ENCODE results near the gene RNF166.
A peak's percentile ranks its signal among the peaks of the same experiment; 100 is the strongest.

The RNF166 gene

DNA sequence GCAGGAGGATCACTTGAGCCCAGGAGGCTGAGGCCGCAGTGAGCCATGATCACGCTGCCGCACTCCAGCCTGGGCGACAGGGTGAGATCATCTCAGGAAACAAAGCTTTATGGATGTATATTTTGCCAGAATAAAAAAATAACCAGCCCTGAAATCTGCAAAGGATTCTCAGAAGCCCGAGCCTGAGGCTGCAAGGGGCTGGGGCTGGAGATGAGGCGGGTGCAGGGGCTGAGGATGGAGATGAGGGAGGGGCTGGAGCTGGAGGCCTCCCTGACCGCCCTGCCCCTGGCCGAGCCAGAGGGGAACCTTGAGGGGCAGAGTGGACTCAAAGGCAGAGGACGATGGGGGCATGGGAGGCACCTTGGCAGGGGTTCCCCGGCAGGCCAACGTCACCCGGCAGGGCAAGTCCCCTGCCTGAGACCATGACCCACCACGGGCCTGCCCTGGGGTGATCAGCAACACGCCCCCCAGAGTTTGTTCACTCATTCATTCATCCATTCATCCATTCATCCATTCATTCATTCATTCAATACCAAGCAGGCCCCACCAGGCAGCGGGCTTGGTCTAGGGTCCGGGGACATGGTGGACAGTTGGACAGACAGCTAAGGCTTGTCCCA, 46.3 kb upstream of the RNF166 start:
- Histone ChIP-seq H3K27me3 (no peaks in the 10 kb centered on the region), H3K36me3 (no peaks in the 10 kb centered on the region), H3K4me3 (ENCODE audit: low read depth, low read length) (no peak overlapping the region), H3K9me3 (no peaks in the 10 kb centered on the region), H3K4me1 (no peaks in the 10 kb centered on the region; the same call in 1 of the 2 replicates)
- no peak for DNase-seq
- TF ChIP-seq, protein P1, sequence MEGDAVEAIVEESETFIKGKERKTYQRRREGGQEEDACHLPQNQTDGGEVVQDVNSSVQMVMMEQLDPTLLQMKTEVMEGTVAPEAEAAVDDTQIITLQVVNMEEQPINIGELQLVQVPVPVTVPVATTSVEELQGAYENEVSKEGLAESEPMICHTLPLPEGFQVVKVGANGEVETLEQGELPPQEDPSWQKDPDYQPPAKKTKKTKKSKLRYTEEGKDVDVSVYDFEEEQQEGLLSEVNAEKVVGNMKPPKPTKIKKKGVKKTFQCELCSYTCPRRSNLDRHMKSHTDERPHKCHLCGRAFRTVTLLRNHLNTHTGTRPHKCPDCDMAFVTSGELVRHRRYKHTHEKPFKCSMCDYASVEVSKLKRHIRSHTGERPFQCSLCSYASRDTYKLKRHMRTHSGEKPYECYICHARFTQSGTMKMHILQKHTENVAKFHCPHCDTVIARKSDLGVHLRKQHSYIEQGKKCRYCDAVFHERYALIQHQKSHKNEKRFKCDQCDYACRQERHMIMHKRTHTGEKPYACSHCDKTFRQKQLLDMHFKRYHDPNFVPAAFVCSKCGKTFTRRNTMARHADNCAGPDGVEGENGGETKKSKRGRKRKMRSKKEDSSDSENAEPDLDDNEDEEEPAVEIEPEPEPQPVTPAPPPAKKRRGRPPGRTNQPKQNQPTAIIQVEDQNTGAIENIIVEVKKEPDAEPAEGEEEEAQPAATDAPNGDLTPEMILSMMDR (IDR thresholded peaks at IDR 0.05; ENCODE audit: low read depth, low read length): no peak

DNA sequence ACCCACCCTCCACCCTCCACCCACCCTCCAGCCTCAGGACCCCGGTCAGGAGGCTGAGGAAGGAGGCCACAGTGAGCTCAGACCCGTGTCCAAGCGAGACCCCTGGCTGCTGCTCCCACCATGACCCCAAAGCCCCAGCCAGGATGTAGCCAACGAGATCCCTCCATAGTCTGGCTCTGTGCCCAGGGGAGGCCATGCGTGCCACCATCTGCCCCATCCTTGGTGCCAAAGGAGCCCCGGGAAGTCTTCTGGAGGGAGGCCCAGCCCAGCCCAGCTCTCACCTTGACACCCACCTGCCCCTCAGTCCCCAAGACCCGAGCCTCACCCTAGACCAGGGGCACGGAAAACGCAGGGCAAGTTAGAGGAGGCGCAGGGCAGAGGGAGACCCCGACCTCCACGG, 44.6 kb upstream of the RNF166 start:
- Histone ChIP-seq H3K4me3 (ENCODE audit: low read depth, low read length) (no peak overlapping the region), H3K36me3 (no peaks in the 10 kb centered on the region), H3K4me1 (no peaks in the 10 kb centered on the region; the same call in 1 of the 2 replicates), H3K9me3 (no peaks in the 10 kb centered on the region), H3K27me3 (no peaks in the 10 kb centered on the region)
- DNase-seq: no peak
- TF ChIP-seq, protein P1 (IDR thresholded peaks at IDR 0.05; ENCODE audit: low read depth, low read length): no peak

DNA sequence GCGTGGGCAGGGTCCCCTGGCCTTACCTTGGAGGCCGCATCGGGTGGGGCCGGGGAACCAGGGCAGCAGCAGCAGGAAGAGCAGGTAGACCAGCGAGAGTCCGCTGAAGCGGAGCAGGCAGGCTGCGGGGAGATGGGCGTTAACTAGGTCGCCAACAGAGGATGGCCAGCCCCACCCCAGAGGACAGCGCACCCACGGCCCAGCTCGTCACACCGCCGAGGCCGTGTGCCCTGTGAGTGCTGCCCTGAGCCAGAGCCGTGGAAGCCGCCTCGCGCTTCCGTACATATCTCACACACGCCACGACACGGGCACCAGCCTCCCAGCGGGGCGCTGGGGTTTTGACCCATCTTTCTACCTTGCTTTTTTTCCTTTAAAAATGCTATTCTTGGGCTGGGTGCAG, 43.1 kb upstream of the RNF166 start:
- Histone ChIP-seq H3K27me3 (no peaks in the 10 kb centered on the region), H3K36me3 (no peaks in the 10 kb centered on the region), H3K4me1 (no peaks in the 10 kb centered on the region), H3K9me3 (no peaks in the 10 kb centered on the region), H3K4me3 (ENCODE audit: low read depth, low read length) (no peak overlapping the region)
- no peak for DNase-seq
- TF ChIP-seq, protein P1 (IDR thresholded peaks at IDR 0.05; ENCODE audit: low read depth, low read length): no peak

DNA sequence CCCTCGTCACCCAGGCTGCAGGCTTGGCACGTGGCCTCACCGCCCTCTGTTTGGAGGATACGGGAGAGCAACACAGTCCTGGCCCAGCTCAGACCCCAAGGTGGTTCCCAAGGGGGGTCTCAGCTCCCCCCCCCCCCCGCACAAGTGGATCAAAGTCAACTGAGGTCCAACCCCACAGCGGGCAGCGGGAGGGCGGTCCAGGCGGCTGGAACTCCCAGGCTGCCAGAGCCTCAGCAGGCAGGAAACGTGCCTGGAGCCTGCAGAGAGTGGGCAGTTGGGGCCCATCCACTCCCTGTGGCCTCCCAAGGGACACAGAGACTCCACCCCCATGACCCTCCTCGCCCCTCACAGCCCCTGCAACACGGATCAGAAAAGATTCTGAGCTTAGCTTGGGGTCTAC, 42.2 kb upstream of the RNF166 start:
- H3K36me3 ChIP-seq: no peaks in the 10 kb centered on the region
- no peaks in the 10 kb centered on the region for H3K27me3 ChIP-seq
- no peak for DNase-seq
- H3K9me3 ChIP-seq: no peaks in the 10 kb centered on the region
- TF ChIP-seq, protein P1 (IDR thresholded peaks at IDR 0.05; ENCODE audit: low read depth, low read length): no peak
- H3K4me1 ChIP-seq: no peaks in the 10 kb centered on the region
- H3K4me3 ChIP-seq (ENCODE audit: low read depth, low read length): no peak overlapping the region

DNA sequence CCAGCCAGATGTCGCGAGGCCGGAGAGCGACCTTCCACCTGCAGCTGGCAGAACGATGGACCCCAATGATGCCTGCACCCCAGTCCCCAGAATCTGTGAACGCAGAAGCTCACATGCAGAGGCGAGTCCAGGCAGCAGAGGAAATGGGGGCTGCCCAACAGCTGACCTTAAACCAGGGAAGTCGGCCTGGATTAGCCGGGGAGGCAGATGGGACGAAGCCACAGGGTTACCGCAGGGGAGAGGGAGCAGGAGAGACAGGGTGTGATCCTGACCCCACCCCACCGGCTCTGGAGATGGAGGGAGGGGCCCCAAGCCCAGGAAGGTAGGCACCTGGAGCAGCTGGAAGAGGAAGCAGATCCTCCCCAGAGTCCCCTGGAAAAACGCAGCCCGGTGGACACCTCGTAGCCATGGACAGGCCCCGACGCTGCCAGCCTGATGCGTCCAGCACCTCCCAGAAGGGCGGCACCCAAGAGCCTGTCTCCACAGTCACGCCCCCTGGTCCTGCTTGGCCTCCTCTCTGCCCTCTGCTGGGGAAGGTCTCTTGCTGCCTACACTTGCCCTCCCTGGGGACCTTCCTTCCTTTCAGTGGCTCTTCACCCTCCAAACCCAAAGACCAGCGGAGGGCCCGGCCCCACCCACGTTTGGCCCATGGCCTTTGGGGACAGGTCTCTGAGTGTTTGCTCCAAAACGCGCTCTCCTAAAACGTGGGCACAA, 41.5 kb upstream of the RNF166 start:
- H3K4me3 ChIP-seq (ENCODE audit: low read depth, low read length): no peak overlapping the region
- TF ChIP-seq, protein P1 (IDR thresholded peaks at IDR 0.05; ENCODE audit: low read depth, low read length): peak; percentile 29
- no peak for DNase-seq
- no peaks in the 10 kb centered on the region for H3K4me1 ChIP-seq
- H3K27me3 ChIP-seq: no peaks in the 10 kb centered on the region
- H3K9me3 ChIP-seq: no peaks in the 10 kb centered on the region
- no peaks in the 10 kb centered on the region for H3K36me3 ChIP-seq

DNA sequence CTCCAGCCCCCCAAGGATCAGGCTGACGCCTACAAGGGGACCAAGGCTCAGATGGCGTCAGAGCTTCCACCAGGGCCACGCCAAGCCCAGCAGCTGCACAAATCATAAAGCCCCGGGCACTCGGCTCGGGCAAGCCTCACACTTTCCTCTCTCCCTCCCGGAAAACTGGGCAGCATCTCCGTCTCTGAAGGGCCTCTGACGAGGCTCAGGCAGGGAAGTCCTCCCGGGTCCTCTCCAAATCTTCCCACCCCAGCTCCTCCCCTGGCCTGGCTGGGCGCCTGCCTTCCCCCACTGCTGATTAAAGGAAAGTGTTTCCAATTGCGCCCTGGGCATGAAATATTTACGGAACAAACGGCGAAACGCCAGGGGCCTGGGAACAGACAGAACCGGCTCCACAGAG, 40.3 kb upstream of the RNF166 start:
- Histone ChIP-seq H3K4me3 (ENCODE audit: low read depth, low read length) (no peak overlapping the region), H3K36me3 (no peaks in the 10 kb centered on the region), H3K27me3 (no peaks in the 10 kb centered on the region), H3K4me1 (no peaks in the 10 kb centered on the region), H3K9me3 (no peaks in the 10 kb centered on the region)
- TF ChIP-seq, protein P1 (IDR thresholded peaks at IDR 0.05; ENCODE audit: low read depth, low read length): no peak
- DNase-seq: no peak
